SK-N-SH (cell line): Measurements from ENCODE around the gene FNDC3B. TPM values are rescaled to one million over a fixed set of nuclear protein-coding genes. Genes with fewer than 3 reads are reported as not detected.

Experiments used
- CTCF ChIA-PET: fragments of 300-600, 350-600 bp; formaldehyde crosslinking; extraction: SDS; loops from one replicate; lab custom pipeline; 2021; lab: Yijun Ruan, JAX
- POLR2A ChIA-PET: fragments of 350-600 bp; sonication (Branson Sonifier 250); formaldehyde crosslinking; extraction: SDS; loops from one replicate; lab custom pipeline; 2020; ENCODE audit warnings: antibody characterized with exemption, inconsistent platforms; lab: Yijun Ruan, JAX
- DNase-seq: peaks from one replicate; pipeline ENCODE4 v3.0.0; 2012
- H2AFZ ChIP-seq: fragments of 200-600 bp; sonication (generic); 2 replicates; pipeline ENCODE4 v1.8.1; 2016; ENCODE audit warnings: antibody characterized with exemption, mild to moderate bottlenecking, low read depth
- H3F3A ChIP-seq: fragments of 200-600 bp; sonication (generic); replicated peaks from 2 replicates; pipeline ENCODE3; 2016; ENCODE audit warnings: antibody characterized with exemption, mild to moderate bottlenecking; ENCODE audit not compliant: insufficient read depth
- H3K27ac ChIP-seq, 2 experiments: fragments of 200-500 bp in 1 of 2; fragments of 200-600 bp in 1 of 2; sonication (Bioruptor generic) in 1 of 2; sonication (generic), shearing (Covaris generic) in 1 of 2; 2 replicates each; pipeline versions ENCODE4 v1.5.1 to v1.6.1; 2014 to 2016; ENCODE audit warnings: low read depth in 2 of 2, inconsistent platforms in 1 of 2, low read length in 1 of 2, mild to moderate bottlenecking in 1 of 2, mixed read lengths in 1 of 2
- H3K27me3 ChIP-seq: fragments of 200-600 bp; sonication (generic), shearing (Covaris generic); 2 replicates; pipeline ENCODE4 v1.6.1; 2016; ENCODE audit warnings: mixed run types; ENCODE audit not compliant: insufficient read depth
- H3K36me3 ChIP-seq, 2 experiments: fragments of 200-500 bp in 1 of 2; fragments of 200-600 bp in 1 of 2; sonication (Bioruptor generic) in 1 of 2; sonication (generic) in 1 of 2; replicated peaks in 1 of 2; 2 replicates each; pipeline versions ENCODE3 to v1.5.1; 2014 to 2016; ENCODE audit warnings: low read length in 1 of 2, mild to moderate bottlenecking in 1 of 2; ENCODE audit not compliant: insufficient read depth in 2 of 2, control insufficient read depth in 1 of 2
- H3K4me1 ChIP-seq, 2 experiments: fragments of 200-500 bp in 1 of 2; fragments of 200-600 bp in 1 of 2; sonication (Bioruptor generic) in 1 of 2; sonication (generic), shearing (Covaris generic) in 1 of 2; 2 replicates each; pipeline versions ENCODE4 v1.5.1 to v1.6.1; 2014 to 2016; ENCODE audit warnings: low read depth in 1 of 2, low read length in 1 of 2, mixed run types in 1 of 2; ENCODE audit not compliant: insufficient read depth in 2 of 2, control insufficient read depth in 1 of 2
- H3K4me2 ChIP-seq: fragments of 200-600 bp; sonication (generic), shearing (Covaris generic); 2 replicates; pipeline ENCODE4 v1.6.1; 2017; ENCODE audit warnings: mixed run types
- H3K4me3 ChIP-seq, 2 experiments: fragments of 200-500 bp in 1 of 2; fragments of 200-600 bp in 1 of 2; sonication (Bioruptor generic) in 1 of 2; sonication (generic), shearing (Covaris generic) in 1 of 2; 2 replicates each; pipeline versions ENCODE4 v1.5.1 to v1.8.1; 2014 to 2016; ENCODE audit warnings: low read depth in 2 of 2, inconsistent platforms in 1 of 2, low read length in 1 of 2, mild to moderate bottlenecking in 1 of 2, mixed read lengths in 1 of 2, moderate library complexity in 1 of 2
- H3K79me2 ChIP-seq: fragments of 200-600 bp; sonication (generic); 2 replicates; pipeline ENCODE4 v1.8.1; 2017; ENCODE audit warnings: mild to moderate bottlenecking; ENCODE audit not compliant: insufficient read depth
- H3K9ac ChIP-seq: fragments of 200-600 bp; sonication (generic); 2 replicates; pipeline ENCODE4 v1.6.1; 2017; ENCODE audit warnings: mixed run types
- H3K9me2 ChIP-seq: fragments of 200-600 bp; sonication (generic); 2 replicates; pipeline ENCODE4 v1.6.1; 2017; ENCODE audit warnings: mixed run types
- H3K9me3 ChIP-seq: fragments of 200-600 bp; sonication (generic); 2 replicates; pipeline ENCODE4 v1.6.1; 2017; ENCODE audit warnings: mixed run types, mild to moderate bottlenecking, moderate library complexity
- H4K20me1 ChIP-seq: fragments of 200-600 bp; sonication (generic); 2 replicates; pipeline ENCODE4 v1.6.1; 2017; ENCODE audit warnings: mild to moderate bottlenecking, mixed run types; ENCODE audit not compliant: insufficient read depth
- EP300 ChIP-seq, 2 experiments: IDR thresholded peaks; 2 replicates each; pipeline versions ENCODE4 v1.4.0 to v1.6.1; 2012; ENCODE audit warnings: borderline replicate concordance in 1 of 2, low read depth in 1 of 2, low read length in 1 of 2
- EZH2phosphoT487 ChIP-seq: fragments of 200-600 bp; sonication (generic); IDR thresholded peaks from 2 replicates; pipeline ENCODE4 v1.6.1; 2017; ENCODE audit warnings: low read depth, mixed run types, mild to moderate bottlenecking, antibody characterized with exemption, moderate library complexity, borderline replicate concordance
- FOXJ3 ChIP-seq: sonication (generic); formaldehyde crosslinking; IDR thresholded peaks from 2 replicates; pipeline ENCODE4 v1.5.1; 2020; ENCODE audit warnings: mild to moderate bottlenecking, missing genetic modification reagents
- FOXM1 ChIP-seq: IDR thresholded peaks from 2 replicates; pipeline ENCODE4 v1.4.0; 2012; ENCODE audit warnings: low read depth, mild to moderate bottlenecking
- GATA2 ChIP-seq: sonication (generic); formaldehyde crosslinking; IDR thresholded peaks from 2 replicates; pipeline ENCODE4 v1.5.0; 2020; ENCODE audit warnings: mild to moderate bottlenecking, missing genetic modification reagents
- JUND ChIP-seq: IDR thresholded peaks from 2 replicates; pipeline ENCODE4 v1.4.0; 2012
- MXI1 ChIP-seq: IDR thresholded peaks from 2 replicates; pipeline ENCODE4 v1.6.1; 2012; ENCODE audit warnings: mild to moderate bottlenecking, low read depth, low read length, improper control_type of control experiment
- NRF1 ChIP-seq: IDR thresholded peaks from 2 replicates; pipeline ENCODE4 v1.6.1; 2012; ENCODE audit warnings: low read depth, mild to moderate bottlenecking, low read length
- POLR2AphosphoS5 ChIP-seq: IDR thresholded peaks from 2 replicates; pipeline ENCODE4 v1.6.1; 2012; ENCODE audit warnings: low read depth, low read length
- RAD21 ChIP-seq: IDR thresholded peaks from 2 replicates; pipeline ENCODE4 v1.6.1; 2012; ENCODE audit warnings: mild to moderate bottlenecking, low read length
- RCOR1 ChIP-seq: fragments of 150-350 bp; IDR thresholded peaks from 2 replicates; pipeline ENCODE4 v1.6.1; 2017; ENCODE audit warnings: antibody characterized with exemption, low read length
- RFX5 ChIP-seq: IDR thresholded peaks from 2 replicates; pipeline ENCODE4 v1.6.1; 2012; ENCODE audit warnings: mild to moderate bottlenecking, improper control_type of control experiment, low read length
- TAF1 ChIP-seq: IDR thresholded peaks from 2 replicates; pipeline ENCODE4 v1.6.1; 2012; ENCODE audit warnings: low read depth, mild to moderate bottlenecking, low read length, moderate library complexity, borderline replicate concordance
- TCF12 ChIP-seq: IDR thresholded peaks from 2 replicates; pipeline ENCODE4 v1.4.0; 2012
- YY1 ChIP-seq: IDR thresholded peaks from 2 replicates; pipeline ENCODE4 v1.4.0; 2012; ENCODE audit warnings: low read depth, mild to moderate bottlenecking
- WGBS: methylation state at CpG from one replicate; pipeline ENCODE4 v1.1.6; 2017; ENCODE audit warnings: low lambda C conversion rate; 5-methylcytosine and 5-hydroxymethylcytosine counted together
- polyA plus RNA-seq, 3 experiments: library from polyadenylated mRNA; depleted of rRNA; stranded (reverse); fragments of >200 nt; gene quantifications; 2 replicates each; pipeline ENCODE4 v1.2.3, GENCODE V29; 2012
- TF ChIP-seq, protein P1 (sequence below): fragments of 150-350 bp; IDR thresholded peaks from 2 replicates; pipeline ENCODE4 v1.6.1; 2017; ENCODE audit warnings: antibody characterized with exemption, low read length, low read depth, borderline replicate concordance

FNDC3B gene
- polyA plus RNA-seq, 1 of the 3 experiments (the other 2 are of a cell fraction): 10.4 TPM

DNA sequence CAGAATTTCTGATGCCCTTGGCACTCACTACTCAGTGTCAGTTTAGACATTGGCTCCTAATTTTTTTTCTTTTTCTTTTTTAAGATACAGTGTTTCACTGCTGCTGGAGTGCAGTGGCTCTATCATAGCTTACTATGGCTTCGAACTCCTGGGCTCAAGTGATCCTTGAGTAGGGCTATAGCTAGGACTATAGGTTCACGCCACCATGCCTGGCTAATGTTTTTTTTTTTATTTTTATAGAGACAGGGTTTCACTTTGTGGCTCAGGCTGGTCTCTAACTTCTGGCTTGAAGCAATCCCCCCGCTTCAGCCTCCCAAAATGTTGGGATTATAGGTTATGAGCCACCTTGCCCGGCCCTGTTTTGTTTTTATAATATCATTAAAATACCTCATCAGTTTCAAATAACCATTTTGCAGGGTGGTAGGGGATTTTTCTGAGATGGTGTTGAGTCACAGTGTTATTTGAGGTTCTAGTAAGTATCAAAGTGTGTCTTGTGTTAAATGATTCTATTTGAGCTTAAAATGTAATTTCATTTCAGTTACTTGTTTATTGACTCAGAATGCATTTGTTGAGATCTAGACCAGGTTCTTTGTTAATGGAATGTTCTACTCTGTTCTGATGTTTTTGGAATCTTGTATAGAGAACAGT is 7.0 kb downstream of the FNDC3B start:
- H3K4me2 ChIP-seq: 0 out of 2 replicates have a peak overlapping the region, but pooled peaks have one; percentile 10
- no peaks in the 10 kb centered on the region for H3K9me3 ChIP-seq
- no peaks in the 10 kb centered on the region for H3K27me3 ChIP-seq
- H3K36me3 ChIP-seq: peaks cover 12 to 46% of the 10 kb centered on the region in 2 experiments
- 90% methylated on average over 4 of the region's 4 CpGs for WGBS
- H3K4me1 ChIP-seq: peaks cover 5 to 18% of the 10 kb centered on the region in 2 experiments; a peak in 3 of 4 replicates
- 0 out of 4 replicates have a peak overlapping the region, but pooled peaks of 1 of the 2 experiments have one; percentile 8 for H3K27ac ChIP-seq
- H2AFZ ChIP-seq: no peak overlapping the region
- no peaks in the 10 kb centered on the region for H3K9me2 ChIP-seq
- H3K9ac ChIP-seq: no peak overlapping the region
- ChIA-PET POLR2A (no interaction called here), CTCF (interaction anchor here (0.6 kb wide), 1 partner anchor 997 kb away, joined by 3 read pairs; no protein-coding TSS in a partner anchor)
- no peak for TF ChIP-seq FOXJ3 (CRISPR knock-in tag)
- TF ChIP-seq FOXM1: no peak
- TF ChIP-seq JUND: no peak
- TF ChIP-seq EZH2phosphoT487: no peak
- no peak for TF ChIP-seq GATA2 (CRISPR knock-in tag)
- no peak for TF ChIP-seq POLR2AphosphoS5
- TF ChIP-seq MXI1: no peak
- TF ChIP-seq YY1: no peak
- no peak for TF ChIP-seq NRF1
- no peak for TF ChIP-seq TAF1
- TF ChIP-seq RAD21: no peak
- H3K79me2 ChIP-seq: peaks cover 100% of the 10 kb centered on the region
- H3K4me3 ChIP-seq: no peak overlapping the region
- H4K20me1 ChIP-seq: peaks cover 100% of the 10 kb centered on the region
- no peak for DNase-seq
- H3F3A ChIP-seq: peaks cover 16% of the 10 kb centered on the region

DNA sequence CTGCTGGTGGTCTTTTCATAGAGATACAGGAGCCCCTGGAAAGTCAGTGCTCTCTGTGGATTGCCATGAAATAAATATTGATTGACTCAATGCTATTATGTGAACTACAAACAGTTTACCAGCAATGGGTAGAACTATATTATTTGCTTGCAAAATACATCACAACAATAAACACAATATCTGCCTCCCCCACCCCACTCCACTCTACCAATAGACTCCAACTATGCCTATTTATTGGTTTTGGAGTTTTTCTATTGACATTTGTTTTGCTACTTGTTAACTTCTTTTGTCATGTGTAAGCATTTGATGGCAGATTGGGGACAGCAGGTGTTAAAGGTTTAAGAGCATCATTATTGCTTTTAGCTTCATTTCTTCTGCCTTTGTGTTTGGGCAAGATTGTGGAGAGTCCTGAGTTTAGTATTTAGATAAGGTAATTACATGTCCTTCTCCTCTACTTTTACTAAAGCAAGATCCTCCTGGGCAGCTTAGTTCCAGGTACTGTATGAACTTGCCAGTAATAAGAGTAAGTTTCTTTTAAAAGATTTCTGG is 8.3 kb downstream of the FNDC3B start:
- peaks cover 19 to 58% of the 10 kb centered on the region in 2 experiments for H3K36me3 ChIP-seq
- TF ChIP-seq RCOR1 (no peak), TCF12 (no peak), GATA2 (CRISPR knock-in tag) (no peak), EP300 (IDR thresholded peaks at IDR 0.05; ENCODE audit: borderline replicate concordance in 1 of 2, low read depth in 1 of 2, low read length in 1 of 2) (no peak), RAD21 (no peak), NRF1 (no peak), RFX5 (no peak), JUND (no peak), POLR2AphosphoS5 (no peak), FOXJ3 (CRISPR knock-in tag) (no peak), TAF1 (no peak)
- TF ChIP-seq, protein P1, sequence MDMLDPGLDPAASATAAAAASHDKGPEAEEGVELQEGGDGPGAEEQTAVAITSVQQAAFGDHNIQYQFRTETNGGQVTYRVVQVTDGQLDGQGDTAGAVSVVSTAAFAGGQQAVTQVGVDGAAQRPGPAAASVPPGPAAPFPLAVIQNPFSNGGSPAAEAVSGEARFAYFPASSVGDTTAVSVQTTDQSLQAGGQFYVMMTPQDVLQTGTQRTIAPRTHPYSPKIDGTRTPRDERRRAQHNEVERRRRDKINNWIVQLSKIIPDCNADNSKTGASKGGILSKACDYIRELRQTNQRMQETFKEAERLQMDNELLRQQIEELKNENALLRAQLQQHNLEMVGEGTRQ: no peak
- TF ChIP-seq, all 33 proteins: peak for 0
- H3K79me2 ChIP-seq: peaks cover 100% of the 10 kb centered on the region
- H3K9me3 ChIP-seq: no peaks in the 10 kb centered on the region
- CTCF ChIA-PET: no interaction called here
- no peaks in the 10 kb centered on the region for H3K27me3 ChIP-seq
- no peaks in the 10 kb centered on the region for H3K9me2 ChIP-seq
- no peak overlapping the region for H3K27ac ChIP-seq
- H4K20me1 ChIP-seq: peaks cover 99% of the 10 kb centered on the region
- POLR2A ChIA-PET: no interaction called here
- H3K4me1 ChIP-seq: peaks cover 0 to 18% of the 10 kb centered on the region in 2 experiments; a peak in 3 of 4 replicates
- H3K9ac ChIP-seq: no peak overlapping the region
- no peak overlapping the region for H2AFZ ChIP-seq
- peaks cover 16% of the 10 kb centered on the region for H3F3A ChIP-seq
- no peak overlapping the region for H3K4me2 ChIP-seq
- no peak overlapping the region for H3K4me3 ChIP-seq
- DNase-seq: no peak
